ENCODE data around the gene MVB12B. TPM values are rescaled to one million over a fixed set of nuclear protein-coding genes. Genes with fewer than 3 reads are reported as not detected.
A peak's percentile ranks its signal among the peaks of the same experiment; 100 is the strongest.

Gene MVB12B
- total RNA-seq, 1 experiment from 2014 or later = 3.2 TPM

- DNase-seq (ENCODE audit: low read depth) = no peak
Measured at GRCh38 chr9:126383406-126384046, 56.9 kb downstream of the MVB12B start.

DNA sequence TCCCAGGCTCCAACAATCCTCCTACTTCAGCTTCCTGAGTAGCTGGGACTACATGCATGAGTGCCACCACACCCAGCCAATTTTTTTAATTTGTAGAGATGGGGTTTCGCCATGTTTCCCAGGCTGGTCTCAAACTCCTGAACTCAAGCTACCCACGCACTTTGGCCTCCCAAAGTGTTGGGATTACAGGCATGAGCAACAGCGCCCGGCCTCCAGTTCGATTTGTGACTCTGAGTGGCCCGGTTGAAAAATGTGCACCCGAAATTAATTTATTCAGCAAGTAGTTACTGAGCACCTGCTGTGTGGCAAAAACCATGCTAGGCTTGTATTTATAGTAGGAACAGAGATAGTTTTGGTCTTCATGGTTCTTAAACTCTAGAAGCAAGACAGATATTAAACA lies 58.3 kb downstream of the MVB12B start:
- no peak for DNase-seq (ENCODE audit: low read depth)

- DNase-seq (ENCODE audit: low read depth) = peak; percentile 24
Measured at GRCh38 chr9:126386088-126386487, 59.5 kb downstream of the MVB12B start.

- DNase-seq (ENCODE audit: low read depth) = no peak
Measured at GRCh38 chr9:126386776-126387175, 60.1 kb downstream of the MVB12B start.

GRCh38 chr9:126388964-126389708 lies 62.5 kb downstream of the MVB12B start:
- no peak for DNase-seq (ENCODE audit: low read depth)

DNA sequence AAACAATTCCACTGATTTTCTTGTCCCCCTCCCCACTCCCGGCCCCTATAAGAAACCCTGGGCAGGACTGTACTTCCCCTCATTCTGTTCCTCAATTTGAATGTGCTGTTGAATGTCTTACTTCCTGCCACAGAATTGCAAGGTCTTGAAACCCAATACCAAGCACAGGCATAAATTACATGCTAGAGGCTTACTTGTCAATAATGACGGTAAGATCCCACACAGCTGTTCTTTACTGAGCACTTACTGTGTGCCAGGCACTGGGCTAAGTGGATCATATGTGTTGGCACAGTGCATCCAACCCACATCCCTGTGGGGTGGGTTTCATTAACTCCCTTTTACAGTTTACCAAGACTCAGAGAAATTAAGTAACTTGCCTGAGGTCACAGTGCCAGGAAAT lies 63.4 kb downstream of the MVB12B start:
- DNase-seq (ENCODE audit: low read depth) = no peak

DNA sequence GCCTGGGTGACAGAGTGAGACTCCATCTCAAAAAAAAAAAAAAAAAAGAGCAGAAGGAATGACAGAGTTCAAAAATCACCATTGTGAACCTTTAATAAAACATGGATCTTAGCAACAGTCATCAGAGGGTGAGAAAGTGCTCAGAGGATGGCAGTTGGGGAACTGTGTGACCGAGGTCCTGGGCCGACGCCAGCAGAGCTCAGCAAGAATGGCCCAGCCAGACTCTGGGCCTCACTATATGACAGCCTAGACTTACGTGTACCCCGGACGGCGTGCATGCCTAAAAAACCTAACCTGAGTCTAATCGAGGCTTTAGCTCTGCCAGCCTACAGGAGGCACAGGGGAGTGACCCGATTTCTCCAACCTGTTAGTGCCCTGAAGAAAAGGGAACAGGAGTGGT lies 64.3 kb downstream of the MVB12B start:
- DNase-seq (ENCODE audit: low read depth) = no peak

GRCh38 chr9:126391713-126392661 lies 65.4 kb downstream of the MVB12B start:
- DNase-seq (ENCODE audit: low read depth) = no peak

- DNase-seq (ENCODE audit: low read depth) = no peak
Measured at GRCh38 chr9:126392662-126393371, 66.2 kb downstream of the MVB12B start.

DNA sequence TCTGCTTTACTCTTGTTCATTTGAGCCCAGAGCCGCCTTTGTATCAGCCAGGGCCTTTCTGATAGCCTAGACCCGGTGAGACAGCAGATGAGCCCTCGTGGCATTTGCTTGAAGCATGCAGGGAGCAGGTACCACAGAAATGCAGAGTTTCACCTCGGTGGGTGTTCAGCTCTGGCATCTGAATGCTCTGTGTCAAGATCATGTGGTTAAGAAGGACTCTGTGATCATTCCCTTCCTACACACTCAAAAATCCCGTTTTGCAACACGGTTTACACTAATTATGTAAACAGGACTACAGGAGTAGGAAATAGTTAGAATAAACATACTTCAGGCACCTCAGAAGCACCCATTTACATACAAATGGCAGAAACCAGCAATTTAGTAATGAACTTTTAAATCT lies 67.2 kb downstream of the MVB12B start:
- DNase-seq (ENCODE audit: low read depth) = no peak

DNA sequence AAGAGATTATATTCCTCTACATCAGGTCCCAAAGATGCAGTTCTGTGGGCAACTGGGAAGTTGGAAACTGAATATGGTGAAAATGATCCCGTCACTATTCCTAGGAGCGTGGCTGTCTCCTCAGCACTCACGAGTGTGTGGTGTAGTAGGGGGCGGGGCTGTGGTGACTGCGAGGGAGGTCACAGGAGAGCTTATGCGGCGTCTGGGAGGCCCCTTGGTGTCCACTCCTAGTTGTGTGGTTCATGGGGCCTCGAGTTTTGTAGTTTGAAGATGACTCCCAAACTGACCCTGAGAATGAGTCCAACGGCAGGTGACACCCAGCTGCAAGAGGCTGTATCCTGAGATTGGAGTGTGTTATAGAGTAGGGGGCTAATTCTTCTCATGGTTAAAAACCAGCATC lies 68.2 kb downstream of the MVB12B start:
- DNase-seq (ENCODE audit: low read depth) = no peak

DNA sequence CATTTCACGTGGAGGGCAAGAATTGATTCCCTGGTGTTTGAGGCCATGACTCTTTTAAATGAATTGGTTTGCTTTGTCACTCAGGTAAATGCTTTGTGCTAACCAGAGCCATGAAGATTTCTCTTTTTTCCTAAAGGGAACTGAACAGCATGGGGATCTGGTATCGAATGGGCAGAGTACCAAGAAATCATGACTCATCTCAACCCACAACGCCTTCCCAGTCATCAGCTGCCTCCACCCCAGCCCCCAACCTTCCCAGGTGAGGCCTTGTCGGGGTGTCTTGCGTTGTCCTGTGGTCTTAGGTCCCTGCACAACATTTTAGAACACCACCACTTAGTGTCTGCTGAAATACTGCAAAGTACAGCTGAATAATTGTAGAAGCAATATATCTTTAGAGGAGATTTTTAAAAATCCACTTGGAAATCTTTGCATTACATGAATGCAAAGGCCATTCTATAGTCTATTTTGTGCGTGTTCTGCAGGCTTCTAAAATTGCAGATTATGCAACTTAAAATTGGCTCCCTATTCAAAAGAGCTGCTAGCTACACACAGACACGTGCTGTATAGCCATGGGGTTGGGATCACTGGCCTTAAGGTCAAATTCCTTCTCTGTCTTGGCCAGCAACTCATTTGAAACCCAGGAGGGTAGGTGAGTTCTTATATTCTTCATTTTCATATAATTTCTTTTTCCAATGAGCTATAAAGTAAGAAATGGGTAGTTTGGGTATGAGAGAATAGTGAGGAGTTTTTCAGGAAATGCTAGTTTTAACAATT lies 69.0 kb downstream of the MVB12B start:
- DNase-seq (ENCODE audit: low read depth) = peak; percentile 83

DNA sequence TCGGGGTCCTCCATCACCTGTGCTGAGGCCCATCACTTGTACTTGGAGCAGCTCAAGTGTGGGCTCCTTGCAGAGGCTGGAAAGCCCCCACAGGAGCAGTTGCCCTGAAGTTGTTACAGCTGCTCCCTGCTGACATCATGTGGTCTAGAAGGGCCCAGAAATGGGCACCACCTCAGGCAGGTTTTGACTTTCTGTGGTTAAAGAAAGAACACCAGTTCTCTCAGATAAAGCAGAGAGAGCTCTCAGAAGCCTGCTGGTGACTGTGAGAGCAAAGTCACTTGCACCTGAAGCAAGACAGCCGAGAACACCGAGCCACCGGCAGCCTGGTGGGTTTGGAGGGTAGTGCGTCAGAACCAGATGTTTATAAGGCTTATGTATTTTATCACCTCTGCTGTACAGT lies 70.4 kb downstream of the MVB12B start:
- DNase-seq (ENCODE audit: low read depth) = peak; percentile 13

GRCh38 chr9:126398403-126399058 lies 71.9 kb downstream of the MVB12B start:
- DNase-seq (ENCODE audit: low read depth) = peak; percentile 55

GRCh38 chr9:126399251-126399650 lies 72.6 kb downstream of the MVB12B start:
- DNase-seq (ENCODE audit: low read depth) = peak; percentile 16

DNA sequence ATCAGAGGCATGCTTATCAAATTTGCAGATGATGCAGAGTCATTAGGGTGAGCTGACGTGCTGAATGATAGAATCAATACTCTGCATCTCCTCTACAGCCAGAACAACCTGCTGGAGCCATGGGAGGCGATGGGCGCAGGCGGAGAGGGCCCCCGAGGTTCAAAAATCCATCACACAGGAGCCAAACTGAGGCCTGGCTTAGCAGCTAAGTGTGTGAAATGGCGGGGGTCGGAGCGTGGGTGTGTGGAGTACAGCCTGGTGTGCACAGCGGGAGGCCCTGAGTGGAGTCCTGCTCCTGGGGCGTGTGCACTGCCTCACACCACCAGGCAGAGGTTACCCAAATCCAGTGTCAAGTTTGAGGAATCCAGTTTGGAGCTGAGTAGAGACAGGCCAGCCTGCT lies 73.2 kb downstream of the MVB12B start:
- DNase-seq (ENCODE audit: low read depth) = no peak

- DNase-seq (ENCODE audit: low read depth) = no peak
Measured at GRCh38 chr9:126400571-126400970, 73.9 kb downstream of the MVB12B start.

DNA sequence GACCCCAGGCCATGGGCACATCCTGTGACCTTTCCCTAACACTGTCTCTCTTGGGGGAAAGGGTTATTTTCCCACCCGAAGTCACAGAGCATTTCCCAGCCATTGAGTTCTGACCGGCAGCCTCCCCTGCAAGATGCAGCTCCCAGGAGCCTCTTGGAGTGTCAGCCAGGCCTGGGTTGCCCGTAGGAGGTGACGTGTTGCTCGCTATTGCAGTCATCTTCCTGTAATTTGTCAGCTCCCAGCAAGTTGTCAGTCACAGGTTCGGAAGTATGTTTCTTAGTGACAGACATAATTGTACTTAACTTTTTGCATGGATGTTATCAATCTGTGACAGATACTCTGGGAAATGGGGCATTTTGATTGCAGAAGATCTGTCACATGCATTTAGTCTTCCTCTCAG lies 74.5 kb downstream of the MVB12B start:
- no peak for DNase-seq (ENCODE audit: low read depth)

- DNase-seq (ENCODE audit: low read depth) = no peak
Measured at GRCh38 chr9:126401581-126401980, 75.0 kb downstream of the MVB12B start.

- DNase-seq (ENCODE audit: low read depth) = no peak
Measured at GRCh38 chr9:126403397-126403796, 76.8 kb downstream of the MVB12B start.

Data from M059J (cell line).